Epithelial cell of proximal tubule (primary cell): ENCODE measurements around the gene APEX1. TPM values are rescaled to one million over a fixed set of nuclear protein-coding genes. Genes with fewer than 3 reads are reported as not detected.
"Not testable (repeated sequence)": the region's sequence is repeated elsewhere in the genome, so short reads cannot be mapped to it uniquely, and the experiment has no call there.

Experiments used
- DNase-seq: peaks from one replicate; pipeline ENCODE4 v3.0.0-alpha.2; 2011; ENCODE audit warnings: low read depth
- H3K4me3 ChIP-seq: 2 replicates; pipeline ENCODE4 v1.5.1; 2011; ENCODE audit warnings: low read depth, mild to moderate bottlenecking, low read length
- total RNA-seq: library from RNA; depleted of rRNA; stranded (reverse); fragments of >200 nt; gene quantifications from 2 replicates; pipeline ENCODE4 v1.2.3, GENCODE V29; 2015
- TF ChIP-seq, protein P1 (sequence below): conservative IDR thresholded peaks from 2 replicates; pipeline ENCODE4 v1.5.1; 2012; ENCODE audit warnings: low read depth, mild to moderate bottlenecking, low read length

Gene APEX1
- total RNA-seq, 1 donor from 2014 or later, result 321 TPM

DNA sequence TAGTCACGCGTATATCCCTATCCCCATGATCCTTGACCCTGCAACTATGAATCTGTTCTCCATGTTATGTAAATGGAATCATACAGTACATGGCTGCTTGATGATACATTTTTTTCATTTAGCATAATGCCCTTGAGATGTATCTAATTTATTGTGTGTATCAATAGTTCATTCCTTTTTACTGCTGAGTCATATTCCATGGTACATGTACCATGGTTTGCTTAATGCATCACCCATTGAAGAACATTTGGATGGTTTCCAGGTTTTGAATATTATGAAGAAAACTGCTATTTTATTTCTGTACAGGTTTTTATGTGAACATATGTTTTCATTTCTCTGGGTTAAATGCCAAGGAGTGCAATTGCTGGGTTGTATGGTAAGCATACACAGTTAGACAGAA lies 46.3 kb downstream of the APEX1 start:
- TF ChIP-seq, protein P1, sequence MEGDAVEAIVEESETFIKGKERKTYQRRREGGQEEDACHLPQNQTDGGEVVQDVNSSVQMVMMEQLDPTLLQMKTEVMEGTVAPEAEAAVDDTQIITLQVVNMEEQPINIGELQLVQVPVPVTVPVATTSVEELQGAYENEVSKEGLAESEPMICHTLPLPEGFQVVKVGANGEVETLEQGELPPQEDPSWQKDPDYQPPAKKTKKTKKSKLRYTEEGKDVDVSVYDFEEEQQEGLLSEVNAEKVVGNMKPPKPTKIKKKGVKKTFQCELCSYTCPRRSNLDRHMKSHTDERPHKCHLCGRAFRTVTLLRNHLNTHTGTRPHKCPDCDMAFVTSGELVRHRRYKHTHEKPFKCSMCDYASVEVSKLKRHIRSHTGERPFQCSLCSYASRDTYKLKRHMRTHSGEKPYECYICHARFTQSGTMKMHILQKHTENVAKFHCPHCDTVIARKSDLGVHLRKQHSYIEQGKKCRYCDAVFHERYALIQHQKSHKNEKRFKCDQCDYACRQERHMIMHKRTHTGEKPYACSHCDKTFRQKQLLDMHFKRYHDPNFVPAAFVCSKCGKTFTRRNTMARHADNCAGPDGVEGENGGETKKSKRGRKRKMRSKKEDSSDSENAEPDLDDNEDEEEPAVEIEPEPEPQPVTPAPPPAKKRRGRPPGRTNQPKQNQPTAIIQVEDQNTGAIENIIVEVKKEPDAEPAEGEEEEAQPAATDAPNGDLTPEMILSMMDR, result no peak
- no peak overlapping the region for H3K4me3 ChIP-seq
- DNase-seq, result no peak

DNA sequence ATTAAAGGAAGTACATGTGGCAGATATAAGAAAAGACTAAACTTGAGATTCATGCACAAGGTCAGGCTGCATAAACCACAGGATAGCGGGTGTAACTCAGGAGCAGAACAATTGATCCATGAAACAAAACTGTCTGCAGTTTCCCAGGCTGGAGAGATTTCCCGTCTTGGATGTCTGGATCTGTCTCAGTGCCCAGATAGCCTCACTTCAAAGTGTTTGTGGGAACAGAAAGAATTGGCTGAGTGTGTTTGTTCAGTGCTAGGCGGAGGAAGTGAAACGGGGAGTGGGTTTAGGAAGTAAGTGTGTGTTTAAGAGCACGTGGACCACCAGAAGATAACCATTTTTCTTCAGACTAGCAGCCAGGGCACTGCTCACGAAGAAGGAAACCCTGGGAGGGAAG lies 48.9 kb downstream of the APEX1 start:
- no peak overlapping the region for H3K4me3 ChIP-seq
- TF ChIP-seq, protein P1, result no peak
- DNase-seq, result no peak

DNA sequence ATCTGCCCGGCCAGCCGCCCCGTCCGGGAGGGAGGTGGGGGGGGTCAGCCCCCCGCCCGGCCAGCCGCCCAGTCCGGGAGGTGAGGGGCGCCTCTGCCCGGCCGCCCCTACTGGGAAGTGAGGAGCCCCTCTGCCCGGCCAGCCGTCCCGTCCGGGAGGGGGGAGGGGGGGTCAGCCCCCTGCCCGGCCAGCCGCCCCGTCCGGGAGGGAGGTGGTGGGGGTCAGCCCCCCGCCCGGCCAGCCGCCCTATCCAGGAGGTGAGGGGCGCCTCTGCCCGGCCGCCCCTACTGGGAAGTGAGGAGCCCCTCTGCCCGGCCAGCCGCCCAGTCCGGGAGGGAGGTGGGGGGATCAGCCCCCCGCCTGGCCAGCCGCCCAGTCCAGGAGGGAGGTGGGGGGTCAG lies 51.2 kb downstream of the APEX1 start:
- DNase-seq, H3K4me3 ChIP-seq: not testable (repeated sequence)

DNA sequence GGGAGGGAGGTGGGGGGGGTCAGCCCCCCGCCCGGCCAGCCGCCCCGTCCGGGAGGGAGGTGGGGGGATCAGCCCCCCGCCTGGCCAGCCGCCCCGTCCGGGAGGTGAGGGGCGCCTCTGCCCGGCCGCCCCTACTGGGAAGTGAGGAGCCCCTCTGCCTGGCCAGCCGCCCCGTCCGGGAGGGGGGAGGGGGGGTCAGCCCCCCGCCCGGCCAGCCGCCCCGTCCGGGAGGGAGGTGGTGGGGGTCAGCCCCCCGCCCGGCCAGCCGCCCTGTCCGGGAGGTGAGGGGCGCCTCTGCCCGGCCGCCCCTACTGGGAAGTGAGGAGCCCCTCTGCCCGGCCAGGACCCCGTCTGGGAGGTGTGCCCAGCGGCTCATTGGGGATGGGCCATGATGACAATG lies 51.7 kb downstream of the APEX1 start:
- not testable (repeated sequence) for H3K4me3 ChIP-seq, DNase-seq

Other genes with a start within 250 kb of the APEX1 start
- gene OR11H6, start 231.5 kb upstream of the APEX1 start, total RNA-seq, result not detected in 2 replicates
- not detected in 2 replicates for gene OR11H7, start 226.2 kb upstream of the APEX1 start, total RNA-seq
- not detected in 2 replicates for gene OR11H4, start 215.9 kb upstream of the APEX1 start, total RNA-seq
- gene TTC5, start 149.3 kb upstream of the APEX1 start, total RNA-seq, result 4.0 and 10.2 TPM in 2 replicates
- gene CCNB1IP1, start 121.9 kb upstream of the APEX1 start, total RNA-seq, result 54.8 and 68.8 TPM in 2 replicates
- 23.1 and 26.1 TPM in 2 replicates for gene PARP2, start 111.6 kb upstream of the APEX1 start, total RNA-seq
- 7.0 and 17.5 TPM in 2 replicates for gene TEP1, start 41.7 kb upstream of the APEX1 start, total RNA-seq
- under 0.01 and 0.17 TPM in 2 replicates for gene KLHL33, start 19.1 kb upstream of the APEX1 start, total RNA-seq
- 24.6 and 59.7 TPM in 2 replicates for gene OSGEP, start 414 bp upstream of the APEX1 start, total RNA-seq
- gene PIP4P1, start 6.2 kb downstream of the APEX1 start, total RNA-seq, result 16.3 and 19.1 TPM in 2 replicates
- gene PNP, start 14.2 kb downstream of the APEX1 start, total RNA-seq, result 152 and 178 TPM in 2 replicates
- not detected in 2 replicates for gene RNASE10, start 50.3 kb downstream of the APEX1 start, total RNA-seq
- gene RNASE9, start 105.8 kb downstream of the APEX1 start, total RNA-seq, result not detected in 2 replicates
- gene RNASE11, start 132.8 kb downstream of the APEX1 start, total RNA-seq, result not detected in 2 replicates
- gene RNASE12, start 136.2 kb downstream of the APEX1 start, total RNA-seq, result not detected in 2 replicates
- gene OR6S1, start 186.5 kb downstream of the APEX1 start, total RNA-seq, result not detected in 2 replicates
- 5.3 and 7.6 TPM in 2 replicates for gene RNASE4, start 229.3 kb downstream of the APEX1 start, total RNA-seq
- gene ANG, start 233.5 kb downstream of the APEX1 start, total RNA-seq, result 1.3 and 4.8 TPM in 2 replicates